Ammon's horn (tissue), 1 donor: ENCODE measurements around the gene ZSWIM7.
A peak's percentile ranks its signal among the peaks of the same experiment; 100 is the strongest.
"Not testable (repeated sequence)": the region's sequence is repeated elsewhere in the genome, so short reads cannot be mapped to it uniquely, and the experiment has no call there.

Experiments
- DNase-seq: peaks from one replicate; pipeline ENCODE4 v3.0.0-alpha.2; 2016; ENCODE audit warnings: low spot score

The ZSWIM7 gene

GRCh38 chr17:15998031-15998562 lies 1.4 kb downstream of the ZSWIM7 start:
- no peak for DNase-seq

- DNase-seq: no peak
These were observed 3.2 kb downstream of the ZSWIM7 start for GRCh38 chr17:15996322-15996721.

GRCh38 chr17:15981646-15982580 lies 17.6 kb downstream of the ZSWIM7 start:
- DNase-seq: no peak

GRCh38 chr17:15981208-15981607 lies 18.3 kb downstream of the ZSWIM7 start:
- no peak for DNase-seq

- DNase-seq: not testable (repeated sequence)
These were observed 20.5 kb downstream of the ZSWIM7 start for GRCh38 chr17:15979013-15979412.

GRCh38 chr17:15978606-15979005 lies 20.9 kb downstream of the ZSWIM7 start:
- DNase-seq: no peak

- DNase-seq: no peak
These were observed 21.6 kb downstream of the ZSWIM7 start for GRCh38 chr17:15977894-15978293.

GRCh38 chr17:15973834-15974233 lies 25.7 kb downstream of the ZSWIM7 start:
- DNase-seq: no peak

- DNase-seq: no peak
These were observed 26.5 kb downstream of the ZSWIM7 start for GRCh38 chr17:15973016-15973415.

- DNase-seq: no peak
These were observed 27.0 kb downstream of the ZSWIM7 start for GRCh38 chr17:15972497-15972951.

- no peak for DNase-seq
These were observed 27.6 kb downstream of the ZSWIM7 start for GRCh38 chr17:15971882-15972281.

GRCh38 chr17:15971098-15971678 lies 28.3 kb downstream of the ZSWIM7 start:
- DNase-seq: no peak

GRCh38 chr17:15970500-15970899 lies 29.0 kb downstream of the ZSWIM7 start:
- no peak for DNase-seq

- no peak for DNase-seq
These were observed 30.0 kb downstream of the ZSWIM7 start for GRCh38 chr17:15969463-15969862.

GRCh38 chr17:15967706-15968399 lies 31.7 kb downstream of the ZSWIM7 start:
- no peak for DNase-seq

- no peak for DNase-seq
These were observed 32.6 kb downstream of the ZSWIM7 start for GRCh38 chr17:15966879-15967248.

- peak; percentile 78 for DNase-seq
These were observed 33.2 kb downstream of the ZSWIM7 start for GRCh38 chr17:15966183-15966878.

- DNase-seq: peak; percentile 42
These were observed 34.0 kb downstream of the ZSWIM7 start for GRCh38 chr17:15965528-15965927.

GRCh38 chr17:15963670-15964110 lies 35.8 kb downstream of the ZSWIM7 start:
- no peak for DNase-seq

- no peak for DNase-seq
These were observed 41.0 kb downstream of the ZSWIM7 start for GRCh38 chr17:15958484-15958854.

- DNase-seq: no peak
These were observed 41.7 kb downstream of the ZSWIM7 start for GRCh38 chr17:15957608-15958307.
